DND-41 (cell line): ENCODE measurements around the gene DLX2.

ENCODE experiments used
- ATAC-seq: fragments of 200-7000 bp; cut with Tn5 transposase; 3 replicates; pipeline ENCODE4 v1.9.1; 2021; ENCODE audit warnings: low read depth; ENCODE audit not compliant: insufficient read depth
- DNase-seq: peaks from one replicate; pipeline ENCODE4 v3.0.0-alpha.2; 2020
- H2AFZ ChIP-seq: 2 replicates; pipeline ENCODE4 v1.6.0; 2012; ENCODE audit warnings: low read depth, low read length
- H3K27ac ChIP-seq: 2 replicates; pipeline ENCODE4 v1.5.1; 2012; ENCODE audit warnings: low read length, inconsistent platforms
- H3K27me3 ChIP-seq: fragments of 200-600 bp; sonication (generic); 2 replicates; pipeline ENCODE4 v1.6.0; 2012; ENCODE audit warnings: low read length, mild to moderate bottlenecking, inconsistent platforms; ENCODE audit not compliant: insufficient read depth, poor library complexity
- H3K36me3 ChIP-seq: 2 replicates; pipeline ENCODE4 v1.5.1; 2012; ENCODE audit warnings: low read length, inconsistent platforms; ENCODE audit not compliant: insufficient read depth
- H3K4me1 ChIP-seq: 2 replicates; pipeline ENCODE4 v1.5.1; 2012; ENCODE audit warnings: mild to moderate bottlenecking, low read length; ENCODE audit not compliant: insufficient read depth
- H3K4me2 ChIP-seq: 2 replicates; pipeline ENCODE4 v1.6.0; 2012; ENCODE audit warnings: mild to moderate bottlenecking, moderate library complexity, low read length, inconsistent platforms; ENCODE audit not compliant: insufficient read depth
- H3K4me3 ChIP-seq, 2 experiments: fragments of 200-600 bp in 1 of 2; shearing (Covaris generic) in 1 of 2; 2 replicates each; pipeline ENCODE4 v1.5.1; 2012 to 2016; ENCODE audit warnings: inconsistent platforms in 2 of 2, low read length in 2 of 2, mild to moderate bottlenecking in 2 of 2, low read depth in 1 of 2, moderate library complexity in 1 of 2
- H3K79me2 ChIP-seq: 2 replicates; pipeline ENCODE4 v1.6.0; 2012; ENCODE audit warnings: low read length, inconsistent platforms; ENCODE audit not compliant: insufficient read depth
- H3K9ac ChIP-seq: 2 replicates; pipeline ENCODE4 v1.6.0; 2012; ENCODE audit warnings: low read depth, mild to moderate bottlenecking, inconsistent platforms, low read length, moderate library complexity
- H3K9me3 ChIP-seq: 2 replicates; pipeline ENCODE4 v1.5.1; 2012; ENCODE audit warnings: low read length, moderate library complexity, mild to moderate bottlenecking, inconsistent platforms; ENCODE audit not compliant: insufficient read depth, severe bottlenecking
- H4K20me1 ChIP-seq: 2 replicates; pipeline ENCODE4 v1.6.0; 2012; ENCODE audit warnings: low read length; ENCODE audit not compliant: insufficient read depth
- CTCF ChIP-seq: IDR thresholded peaks from 2 replicates; pipeline ENCODE4 v1.5.1; 2012; ENCODE audit warnings: borderline replicate concordance, low read length, moderate library complexity, mild to moderate bottlenecking; ENCODE audit not compliant: poor library complexity, severe bottlenecking; ENCODE audit errors: extremely low read depth
- EZH2 ChIP-seq: IDR thresholded peaks from 3 replicates; pipeline ENCODE4 v1.6.1; 2012; ENCODE audit warnings: borderline replicate concordance, low read depth, mild to moderate bottlenecking, moderate library complexity, low read length, inconsistent platforms; ENCODE audit not compliant: severe bottlenecking

The DLX2 gene

GRCh38 chr2:172087780-172088244 is 14.9 kb downstream of the DLX2 start:
- Histone ChIP-seq H4K20me1 (no peaks in the 10 kb centered on the region), H3K4me3 (no peak overlapping the region), H3K9me3 (no peaks in the 10 kb centered on the region), H3K27me3 (peaks cover 9% of the 10 kb centered on the region), H3K36me3 (peaks cover 8% of the 10 kb centered on the region), H3K4me2 (no peak overlapping the region), H2AFZ (no peak overlapping the region), H3K4me1 (peaks cover 20% of the 10 kb centered on the region), H3K9ac (no peak overlapping the region), H3K27ac (no peak overlapping the region), H3K79me2 (no peaks in the 10 kb centered on the region)
- ATAC-seq (no peak), DNase-seq (no peak)
- TF ChIP-seq EZH2 (no peak), CTCF (no peak)

- H3K4me2 ChIP-seq = no peak overlapping the region
- DNase-seq = no peak
- no peak for ATAC-seq
- TF ChIP-seq EZH2 (no peak), CTCF (no peak)
- H3K27ac ChIP-seq = no peak overlapping the region
- H3K4me3 ChIP-seq = no peak overlapping the region
- no peaks in the 10 kb centered on the region for H3K79me2 ChIP-seq
- H3K9ac ChIP-seq = no peak overlapping the region
- peaks cover 8% of the 10 kb centered on the region for H3K36me3 ChIP-seq
- H3K27me3 ChIP-seq = peaks cover 4% of the 10 kb centered on the region
- peaks cover 20% of the 10 kb centered on the region for H3K4me1 ChIP-seq
- H3K9me3 ChIP-seq = no peaks in the 10 kb centered on the region
- H4K20me1 ChIP-seq = no peaks in the 10 kb centered on the region
- H2AFZ ChIP-seq = no peak overlapping the region
Measured at GRCh38 chr2:172087207-172087779, 15.4 kb downstream of the DLX2 start.

- Histone ChIP-seq H3K9me3 (no peaks in the 10 kb centered on the region), H3K4me1 (peaks cover 20% of the 10 kb centered on the region), H4K20me1 (no peaks in the 10 kb centered on the region), H3K79me2 (no peaks in the 10 kb centered on the region), H3K36me3 (peaks cover 8% of the 10 kb centered on the region), H3K27ac (no peak overlapping the region), H3K4me3 (no peak overlapping the region), H3K4me2 (0 out of 2 replicates have a peak overlapping the region, but pooled peaks have one; percentile 98), H3K27me3 (no peaks in the 10 kb centered on the region), H3K9ac (no peak overlapping the region), H2AFZ (no peak overlapping the region)
- TF ChIP-seq CTCF (no peak), EZH2 (no peak)
- ATAC-seq (no peak), DNase-seq (no peak)
Measured at GRCh38 chr2:172086241-172087206, 16.2 kb downstream of the DLX2 start.
